ENCODE data around the gene GCM1. TPM values are rescaled to one million over a fixed set of nuclear protein-coding genes. Genes with fewer than 3 reads are reported as not detected.

Gene GCM1
- total RNA-seq, 1 experiment from 2014 or later = 0.07 TPM

DNA sequence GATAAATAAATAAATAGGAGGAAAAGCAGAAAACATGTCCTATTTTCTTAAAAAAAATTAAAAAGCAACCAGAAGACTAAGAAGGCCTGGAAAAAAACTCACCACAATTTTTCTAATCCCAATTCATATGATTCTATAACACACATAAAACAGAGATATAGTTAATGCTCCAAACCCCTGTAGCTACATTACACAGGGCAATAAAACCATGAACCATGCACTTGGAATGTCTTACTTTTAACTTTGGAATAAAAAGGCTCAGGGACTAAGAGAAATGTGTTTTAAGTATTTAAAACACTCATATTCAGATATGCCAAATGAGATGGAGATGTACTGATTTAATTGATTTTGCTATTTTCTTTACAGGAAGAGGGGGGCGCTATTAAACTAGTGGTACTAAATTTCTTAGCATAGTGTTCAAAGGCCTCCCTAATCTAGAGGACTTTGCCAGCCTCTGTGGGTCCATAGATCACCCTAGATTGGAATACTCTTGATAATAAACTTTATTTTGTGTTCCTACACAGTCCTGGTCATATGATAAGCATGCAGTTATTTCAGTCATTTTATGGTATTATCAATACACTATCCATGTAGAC, 30.3 kb upstream of the GCM1 start:
- intact Hi-C loops (cut with micrococcal nuclease) = no loop called here
- Histone ChIP-seq H3K9ac (ENCODE audit: low read length) (no peak overlapping the region), H3K4me2 (ENCODE audit: low read length) (no peak overlapping the region), H2AFZ (ENCODE audit: low read depth, low read length, poor library complexity, severe bottlenecking) (no peak overlapping the region), H3K27ac (ENCODE audit: low read depth, low read length) (no peak overlapping the region), H3K9me3 (ENCODE audit: control insufficient read depth in 1 of 2, insufficient read depth in 1 of 2, low read depth in 1 of 2, low read length in 2 of 2) (no peaks in the 10 kb centered on the region), H3K4me1 (ENCODE audit: control insufficient read depth in 1 of 2, insufficient read depth in 2 of 2, low read length in 2 of 2) (no peaks in the 10 kb centered on the region), H3K36me3 (ENCODE audit: control insufficient read depth in 1 of 2, insufficient read depth in 2 of 2, low read length in 2 of 2) (no peaks in the 10 kb centered on the region), H3K4me3 (replicated peaks in 1 of 2; ENCODE audit: low read depth in 1 of 2, low read length in 2 of 2) (no peak overlapping the region), H3K9me2 (ENCODE audit: insufficient read depth) (no peaks in the 10 kb centered on the region), H3K79me2 (ENCODE audit: insufficient read depth, low read length) (no peaks in the 10 kb centered on the region), H3K27me3 (ENCODE audit: insufficient read depth, low read length) (no peaks in the 10 kb centered on the region), H4K20me1 (ENCODE audit: insufficient read depth) (no peaks in the 10 kb centered on the region)
- POLR2A ChIA-PET = no interaction called here
- RAD21 ChIA-PET (ENCODE audit: low non-redundant PET in 1 of 2, low total read pairs in 2 of 2, uncharacterized antibody in 2 of 2, unreplicated experiment in 2 of 2) = no interaction called here
- CTCF ChIA-PET = no interaction called here
- TF ChIP-seq MAX (IDR thresholded peaks at IDR 0.05) (no peak), ATF3 (IDR thresholded peaks at IDR 0.05) (no peak), RAD21 (IDR thresholded peaks at IDR 0.05; ENCODE audit: low read depth) (peak; percentile 55), CTCF (IDR thresholded peaks at IDR 0.05 in 2 of 3, conservative IDR thresholded peaks at IDR 0.05 in 1 of 3; ENCODE audit: borderline replicate concordance in 1 of 3, insufficient read depth in 1 of 3, low read depth in 2 of 3, low read length in 2 of 3) (peak in 2 of 3 experiments; percentile 11 to 35; a peak in 1 of 6 replicates)
- DNase-seq (ENCODE audit: low read depth, low spot score) (no peak), ATAC-seq (no peak)
- BruUV-seq (replicated peaks) = no TSS peak

DNA sequence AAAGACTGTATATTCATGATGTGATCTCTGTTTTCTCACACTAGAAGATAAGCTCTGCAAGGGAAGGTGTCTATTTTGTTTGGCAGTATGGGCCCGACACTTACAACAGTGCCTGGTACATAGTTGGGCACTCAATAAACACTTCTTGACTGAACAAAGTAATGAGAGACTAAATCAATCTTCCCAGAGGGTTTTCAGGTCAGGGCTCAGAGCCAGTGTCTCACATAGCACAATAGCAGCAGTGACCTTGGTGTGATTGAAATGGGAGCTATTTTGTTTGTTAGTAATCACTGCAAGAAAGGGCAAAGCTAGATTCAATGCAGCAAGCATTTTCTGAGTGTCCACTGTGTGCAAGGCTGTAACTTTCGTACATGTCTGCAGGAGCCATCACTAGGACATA, 26.4 kb upstream of the GCM1 start:
- H3K9me2 ChIP-seq (ENCODE audit: insufficient read depth) = no peaks in the 10 kb centered on the region
- no TSS peak for BruUV-seq (replicated peaks)
- H3K4me2 ChIP-seq (ENCODE audit: low read length) = no peak overlapping the region
- no peak overlapping the region for H3K9ac ChIP-seq (ENCODE audit: low read length)
- DNase-seq (ENCODE audit: low read depth, low spot score) = no peak
- no peaks in the 10 kb centered on the region for H3K36me3 ChIP-seq (ENCODE audit: control insufficient read depth in 1 of 2, insufficient read depth in 2 of 2, low read length in 2 of 2)
- RAD21 ChIA-PET (ENCODE audit: low non-redundant PET in 1 of 2, low total read pairs in 2 of 2, uncharacterized antibody in 2 of 2, unreplicated experiment in 2 of 2) = no interaction called here
- ATAC-seq = no peak
- H3K4me3 ChIP-seq (replicated peaks in 1 of 2; ENCODE audit: low read depth in 1 of 2, low read length in 2 of 2) = no peak overlapping the region
- no peaks in the 10 kb centered on the region for H3K27me3 ChIP-seq (ENCODE audit: insufficient read depth, low read length)
- H3K27ac ChIP-seq (ENCODE audit: low read depth, low read length) = no peak overlapping the region
- H3K79me2 ChIP-seq (ENCODE audit: insufficient read depth, low read length) = no peaks in the 10 kb centered on the region
- CTCF ChIA-PET = interaction anchor here (0.6 kb wide), 1 partner anchor 13 kb away, joined by 4 read pairs; no protein-coding TSS in a partner anchor
- H4K20me1 ChIP-seq (ENCODE audit: insufficient read depth) = no peaks in the 10 kb centered on the region
- no peaks in the 10 kb centered on the region for H3K9me3 ChIP-seq (ENCODE audit: control insufficient read depth in 1 of 2, insufficient read depth in 1 of 2, low read depth in 1 of 2, low read length in 2 of 2)
- no peak overlapping the region for H2AFZ ChIP-seq (ENCODE audit: low read depth, low read length, poor library complexity, severe bottlenecking)
- POLR2A ChIA-PET = interaction anchor here (1.0 kb wide), 1 partner anchor 17 kb away, joined by 3 read pairs; no protein-coding TSS in a partner anchor
- no peaks in the 10 kb centered on the region for H3K4me1 ChIP-seq (ENCODE audit: control insufficient read depth in 1 of 2, insufficient read depth in 2 of 2, low read length in 2 of 2)
- intact Hi-C loops (cut with micrococcal nuclease) = no loop called here
- no peak for TF ChIP-seq ATF3 (IDR thresholded peaks at IDR 0.05)
- no peak for TF ChIP-seq REST (IDR thresholded peaks at IDR 0.05; ENCODE audit: low read depth)
- TF ChIP-seq MAX (IDR thresholded peaks at IDR 0.05) = no peak
- no peak for TF ChIP-seq EGR1 (IDR thresholded peaks at IDR 0.05; ENCODE audit: low read depth)
- TF ChIP-seq POLR2A (IDR thresholded peaks at IDR 0.05; ENCODE audit: borderline replicate concordance, extremely low read depth, insufficient read depth, insufficient read length) = no peak
- TF ChIP-seq ZNF274 (IDR thresholded peaks at IDR 0.05; ENCODE audit: low read depth, low read length) = no peak
- no peak for TF ChIP-seq ZBTB33 (IDR thresholded peaks at IDR 0.05; ENCODE audit: extremely low read depth, insufficient replicate concordance, low read length)

Measured in HCT116 (cell line).